ENCODE results near the gene FAM200C. TPM values are rescaled to one million over a fixed set of nuclear protein-coding genes. Genes with fewer than 3 reads are reported as not detected.

The FAM200C gene
- total RNA-seq, 1 experiment from 2014 or later: 4.2 TPM

- TF ChIP-seq EZH2 (IDR thresholded peaks at IDR 0.05): no peak
These were observed 47.5 kb downstream of the FAM200C start (continued) for GRCh38 chr5:160352308-160352707.

GRCh38 chr5:160349935-160350303 lies 49.9 kb downstream of the FAM200C start:
- H3K36me3 ChIP-seq (ENCODE audit: control insufficient read depth in 1 of 2, insufficient read depth in 2 of 2, low read length in 2 of 2): no peaks in the 10 kb centered on the region
- TF ChIP-seq CEBPB (IDR thresholded peaks at IDR 0.05; ENCODE audit: low read depth): no peak
- no peak for TF ChIP-seq EZH2 (IDR thresholded peaks at IDR 0.05)
- TF ChIP-seq CTCF (IDR thresholded peaks at IDR 0.05 in 2 of 3, conservative IDR thresholded peaks at IDR 0.05 in 1 of 3; ENCODE audit: borderline replicate concordance in 1 of 3, insufficient read depth in 1 of 3, low read depth in 2 of 3, low read length in 2 of 3): no peak
- no peak for TF ChIP-seq TCF7L2 (IDR thresholded peaks at IDR 0.05; ENCODE audit: borderline replicate concordance, extremely low read depth, insufficient read depth, insufficient read length)
- H3K9me2 ChIP-seq (ENCODE audit: insufficient read depth): no peaks in the 10 kb centered on the region
- peaks cover 0 to 6% of the 10 kb centered on the region in 2 experiments; a peak in 2 of 4 replicates for H3K4me1 ChIP-seq (ENCODE audit: control insufficient read depth in 1 of 2, insufficient read depth in 2 of 2, low read length in 2 of 2)
- H3K4me2 ChIP-seq (ENCODE audit: low read length): no peak overlapping the region
- no TSS peak for BruUV-seq (replicated peaks)
- H3K4me3 ChIP-seq (replicated peaks in 1 of 2; ENCODE audit: low read depth in 1 of 2, low read length in 2 of 2): no peak overlapping the region
- no peak overlapping the region for H2AFZ ChIP-seq (ENCODE audit: low read depth, low read length, poor library complexity, severe bottlenecking)
- DNase-seq (ENCODE audit: low read depth, low spot score): no peak
- POLR2A ChIA-PET: no interaction called here
- no peak for ATAC-seq
- H3K27me3 ChIP-seq (ENCODE audit: insufficient read depth, low read length): no peaks in the 10 kb centered on the region
- H3K9me3 ChIP-seq (ENCODE audit: control insufficient read depth in 1 of 2, insufficient read depth in 1 of 2, low read depth in 1 of 2, low read length in 2 of 2): no peaks in the 10 kb centered on the region
- intact Hi-C loops (cut with micrococcal nuclease): no loop called here
- H3K9ac ChIP-seq (ENCODE audit: low read length): no peak overlapping the region
- no peak overlapping the region for H3K27ac ChIP-seq (ENCODE audit: low read depth, low read length)
- H4K20me1 ChIP-seq (ENCODE audit: insufficient read depth): no peaks in the 10 kb centered on the region
- CTCF ChIA-PET: no interaction called here
- no peaks in the 10 kb centered on the region for H3K79me2 ChIP-seq (ENCODE audit: insufficient read depth, low read length)
- RAD21 ChIA-PET (ENCODE audit: low non-redundant PET in 1 of 2, low total read pairs in 2 of 2, uncharacterized antibody in 2 of 2, unreplicated experiment in 2 of 2): no interaction called here

GRCh38 chr5:160349249-160349934 lies 50.5 kb downstream of the FAM200C start:
- Histone ChIP-seq H3K27me3 (ENCODE audit: insufficient read depth, low read length) (no peaks in the 10 kb centered on the region), H3K4me3 (replicated peaks in 1 of 2; ENCODE audit: low read depth in 1 of 2, low read length in 2 of 2) (no peak overlapping the region), H2AFZ (ENCODE audit: low read depth, low read length, poor library complexity, severe bottlenecking) (no peak overlapping the region), H3K36me3 (ENCODE audit: control insufficient read depth in 1 of 2, insufficient read depth in 2 of 2, low read length in 2 of 2) (no peaks in the 10 kb centered on the region), H3K27ac (ENCODE audit: low read depth, low read length) (no peak overlapping the region), H4K20me1 (ENCODE audit: insufficient read depth) (no peaks in the 10 kb centered on the region), H3K4me1 (ENCODE audit: control insufficient read depth in 1 of 2, insufficient read depth in 2 of 2, low read length in 2 of 2) (peaks cover 0 to 7% of the 10 kb centered on the region in 2 experiments; a peak in 2 of 4 replicates), H3K9ac (ENCODE audit: low read length) (no peak overlapping the region), H3K4me2 (ENCODE audit: low read length) (no peak overlapping the region), H3K79me2 (ENCODE audit: insufficient read depth, low read length) (no peaks in the 10 kb centered on the region), H3K9me3 (ENCODE audit: control insufficient read depth in 1 of 2, insufficient read depth in 1 of 2, low read depth in 1 of 2, low read length in 2 of 2) (no peaks in the 10 kb centered on the region), H3K9me2 (ENCODE audit: insufficient read depth) (no peaks in the 10 kb centered on the region)
- ATAC-seq: no peak
- intact Hi-C loops (cut with micrococcal nuclease): no loop called here
- RAD21 ChIA-PET (ENCODE audit: low non-redundant PET in 1 of 2, low total read pairs in 2 of 2, uncharacterized antibody in 2 of 2, unreplicated experiment in 2 of 2): no interaction called here
- DNase-seq (ENCODE audit: low read depth, low spot score): no peak
- BruUV-seq (replicated peaks): no TSS peak
- POLR2A ChIA-PET: no interaction called here
- CTCF ChIA-PET: no interaction called here
- TF ChIP-seq EGR1 (IDR thresholded peaks at IDR 0.05; ENCODE audit: low read depth): no peak
- TF ChIP-seq CBX3 (IDR thresholded peaks at IDR 0.05; ENCODE audit: low read depth): no peak
- no peak for TF ChIP-seq REST (IDR thresholded peaks at IDR 0.05; ENCODE audit: low read depth)
- TF ChIP-seq TCF7L2 (IDR thresholded peaks at IDR 0.05; ENCODE audit: borderline replicate concordance, extremely low read depth, insufficient read depth, insufficient read length): no peak
- TF ChIP-seq EZH2phosphoT487 (IDR thresholded peaks at IDR 0.05; ENCODE audit: borderline replicate concordance): no peak
- no peak for TF ChIP-seq ELF1 (IDR thresholded peaks at IDR 0.05; ENCODE audit: borderline replicate concordance, low read depth)
- TF ChIP-seq POLR2AphosphoS5 (IDR thresholded peaks at IDR 0.05; ENCODE audit: low read depth, low read length): no peak
